Liver (tissue), 9 donors: ENCODE results near the gene OR1K1. TPM values are rescaled to one million over a fixed set of nuclear protein-coding genes. Genes with fewer than 3 reads are reported as not detected.
"Not testable (repeated sequence)": the region's sequence is repeated elsewhere in the genome, so short reads cannot be mapped to it uniquely, and the experiment has no call there.

Source experiments
- DNase-seq: peaks from one replicate; pipeline ENCODE4 v3.0.0-alpha.2; 2017; ENCODE audit warnings: low spot score
- H3K27ac ChIP-seq, 2 donors: one replicate each; pipeline ENCODE4 v1.7.0; 2013; ENCODE audit warnings: inconsistent platforms in 2 of 2, low read length in 2 of 2, control low read depth in 1 of 2, low read depth in 1 of 2, mild to moderate bottlenecking in 1 of 2
- H3K27me3 ChIP-seq, 4 donors: one replicate each; pipeline versions ENCODE4 v1.6.1 to v1.7.0; 2013; ENCODE audit warnings: low read length in 3 of 4, inconsistent platforms in 1 of 4, mild to moderate bottlenecking in 1 of 4, moderate library complexity in 1 of 4; ENCODE audit not compliant: control insufficient read depth in 4 of 4, insufficient read depth in 4 of 4
- H3K36me3 ChIP-seq, 4 donors: one replicate each; pipeline versions ENCODE4 v1.6.1 to v1.7.0; 2013; ENCODE audit warnings: low read length in 3 of 4, mild to moderate bottlenecking in 3 of 4, low read depth in 1 of 4, moderate library complexity in 1 of 4; ENCODE audit not compliant: control insufficient read depth in 4 of 4, insufficient read depth in 3 of 4
- H3K4me1 ChIP-seq, 4 donors: one replicate each; pipeline versions ENCODE4 v1.6.1 to v1.7.0; 2013; ENCODE audit warnings: low read length in 3 of 4, mild to moderate bottlenecking in 3 of 4, moderate library complexity in 1 of 4; ENCODE audit not compliant: control insufficient read depth in 4 of 4, insufficient read depth in 4 of 4
- H3K4me3 ChIP-seq, 3 donors: one replicate each; pipeline versions ENCODE4 v1.6.1 to v1.7.0; 2013; ENCODE audit warnings: low read length in 3 of 3, control low read depth in 1 of 3, low read depth in 1 of 3, mild to moderate bottlenecking in 1 of 3
- H3K9ac ChIP-seq, 2 donors: one replicate each; pipeline ENCODE4 v1.7.0; 2013; ENCODE audit warnings: low read length in 2 of 2, mild to moderate bottlenecking in 2 of 2, moderate library complexity in 2 of 2, control low read depth in 1 of 2, low read depth in 1 of 2
- H3K9me3 ChIP-seq, 4 donors: one replicate each; pipeline versions ENCODE4 v1.6.1 to v1.7.0; 2013; ENCODE audit warnings: low read length in 3 of 4; ENCODE audit not compliant: control insufficient read depth in 4 of 4
- EGR1 ChIP-seq, 2 donors: IDR thresholded peaks; 2 replicates each; pipeline ENCODE4 v1.6.1; 2016 to 2018; ENCODE audit warnings: antibody characterized with exemption in 2 of 2, low read depth in 2 of 2
- FOXA1 ChIP-seq: IDR thresholded peaks from 2 replicates; pipeline ENCODE4 v1.6.1; 2016; ENCODE audit warnings: antibody characterized with exemption
- FOXA2 ChIP-seq: IDR thresholded peaks from 2 replicates; pipeline ENCODE4 v1.6.1; 2016; ENCODE audit warnings: antibody characterized with exemption
- GABPA ChIP-seq, 2 donors: IDR thresholded peaks in 1 of 2; conservative IDR thresholded peaks in 1 of 2; 2 replicates each; pipeline ENCODE4 v1.6.1; 2016; ENCODE audit warnings: antibody characterized with exemption in 2 of 2, mild to moderate bottlenecking in 1 of 2, moderate library complexity in 1 of 2
- HNF4A ChIP-seq, 2 donors: conservative IDR thresholded peaks; 2 replicates each; pipeline ENCODE4 v1.6.1; 2016; ENCODE audit warnings: antibody characterized with exemption in 2 of 2, mild to moderate bottlenecking in 2 of 2
- HNF4G ChIP-seq: IDR thresholded peaks from 2 replicates; pipeline ENCODE4 v1.6.1; 2016; ENCODE audit warnings: antibody characterized with exemption
- JUND ChIP-seq, 2 donors: IDR thresholded peaks; 2 replicates each; pipeline ENCODE4 v1.6.1; 2016; ENCODE audit warnings: antibody characterized with exemption in 2 of 2
- NR2F2 ChIP-seq: IDR thresholded peaks from 2 replicates; pipeline ENCODE4 v1.6.1; 2016; ENCODE audit warnings: antibody characterized with exemption
- RXRA ChIP-seq, 2 donors: IDR thresholded peaks; 2 replicates each; pipeline ENCODE4 v1.6.1; 2017 to 2018; ENCODE audit warnings: antibody characterized with exemption in 2 of 2, mild to moderate bottlenecking in 1 of 2
- TAF1 ChIP-seq: conservative IDR thresholded peaks from 2 replicates; pipeline ENCODE4 v1.6.1; 2016; ENCODE audit warnings: antibody characterized with exemption, mild to moderate bottlenecking
- YY1 ChIP-seq: IDR thresholded peaks from 2 replicates; pipeline ENCODE4 v1.6.1; 2016; ENCODE audit warnings: antibody characterized with exemption, mild to moderate bottlenecking
- WGBS: extraction: QIAGEN DNeasy Blood & Tissue Kit; methylation state at CpG from one replicate; pipeline ENCODE4 v1.1.7; 2013; 5-methylcytosine and 5-hydroxymethylcytosine counted together
- polyA plus RNA-seq, 2 donors: library from polyadenylated mRNA; stranded (reverse) in 1 of 2; unstranded in 1 of 2; fragments of 200-250 nt in 1 of 2; fragments of >200 nt in 1 of 2; fragmentation: Nextera tagmentation in 1 of 2; extraction: Ambion mirVana in 1 of 2; gene quantifications; one replicate each; pipeline versions ENCODE4 v1.2.1 to v1.2.3, GENCODE V29; 2013 to 2015
- total RNA-seq, 2 donors: library from RNA; depleted of rRNA; stranded (reverse); fragments of >200 nt; gene quantifications; one replicate each; pipeline ENCODE4 v1.2.3, GENCODE V29; 2014
- TF ChIP-seq, protein P1 (sequence below): fragments of 150-350 bp; IDR thresholded peaks from 2 replicates; pipeline ENCODE4 v1.5.1; 2017; ENCODE audit warnings: improper control_type of control experiment, low read depth, low read length; ENCODE audit not compliant: missing input control
- TF ChIP-seq, protein P2 (sequence below): IDR thresholded peaks from 2 replicates; pipeline ENCODE4 v1.6.1; 2016; ENCODE audit warnings: antibody characterized with exemption
- TF ChIP-seq, protein P3 (sequence below): IDR thresholded peaks from 2 replicates; pipeline ENCODE4 v1.6.1; 2016; ENCODE audit warnings: antibody characterized with exemption, mild to moderate bottlenecking
- TF ChIP-seq, protein P4 (sequence below): IDR thresholded peaks from 2 replicates; pipeline ENCODE4 v1.6.1; 2016; ENCODE audit warnings: antibody characterized with exemption
- donor health status: healthy.
- donor health status: healthy.
- donor health status: healthy.
- donor health status: healthy.
- donor health status: healthy.

OR1K1 gene
- total and polyA plus RNA-seq, 4 donors, result not detected

DNA sequence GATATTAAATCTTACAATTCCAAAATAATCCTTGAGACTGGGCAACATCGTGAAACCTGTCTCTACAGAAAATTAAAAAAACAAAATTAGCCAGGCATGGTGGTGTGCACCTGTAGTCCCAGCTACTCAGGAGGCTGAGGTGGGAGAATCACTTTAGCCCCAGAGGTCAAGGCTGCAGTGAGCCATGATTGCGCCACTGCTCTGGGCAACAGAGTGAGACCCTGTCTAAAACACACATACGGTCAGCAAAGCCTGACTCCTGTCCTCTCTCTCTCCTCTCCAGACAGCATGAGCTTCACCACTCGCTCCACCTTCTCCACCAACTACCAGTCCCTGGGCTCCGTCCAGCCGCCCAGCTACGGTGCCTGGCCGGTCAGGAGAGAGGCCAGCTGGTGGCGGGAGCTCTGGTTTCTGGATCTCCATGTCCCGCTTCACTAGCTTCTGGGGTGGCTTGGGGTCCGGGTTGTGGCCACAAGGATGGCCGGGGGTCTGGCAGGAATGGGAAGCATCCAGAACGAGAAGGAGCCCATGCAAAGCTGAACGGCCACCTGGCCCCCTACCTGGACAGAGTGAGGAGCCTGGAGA lies 37.4 kb downstream of the OR1K1 start:
- no peaks in the 10 kb centered on the region for H3K27me3 ChIP-seq
- TF ChIP-seq, protein P1, sequence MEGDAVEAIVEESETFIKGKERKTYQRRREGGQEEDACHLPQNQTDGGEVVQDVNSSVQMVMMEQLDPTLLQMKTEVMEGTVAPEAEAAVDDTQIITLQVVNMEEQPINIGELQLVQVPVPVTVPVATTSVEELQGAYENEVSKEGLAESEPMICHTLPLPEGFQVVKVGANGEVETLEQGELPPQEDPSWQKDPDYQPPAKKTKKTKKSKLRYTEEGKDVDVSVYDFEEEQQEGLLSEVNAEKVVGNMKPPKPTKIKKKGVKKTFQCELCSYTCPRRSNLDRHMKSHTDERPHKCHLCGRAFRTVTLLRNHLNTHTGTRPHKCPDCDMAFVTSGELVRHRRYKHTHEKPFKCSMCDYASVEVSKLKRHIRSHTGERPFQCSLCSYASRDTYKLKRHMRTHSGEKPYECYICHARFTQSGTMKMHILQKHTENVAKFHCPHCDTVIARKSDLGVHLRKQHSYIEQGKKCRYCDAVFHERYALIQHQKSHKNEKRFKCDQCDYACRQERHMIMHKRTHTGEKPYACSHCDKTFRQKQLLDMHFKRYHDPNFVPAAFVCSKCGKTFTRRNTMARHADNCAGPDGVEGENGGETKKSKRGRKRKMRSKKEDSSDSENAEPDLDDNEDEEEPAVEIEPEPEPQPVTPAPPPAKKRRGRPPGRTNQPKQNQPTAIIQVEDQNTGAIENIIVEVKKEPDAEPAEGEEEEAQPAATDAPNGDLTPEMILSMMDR, result no peak
- TF ChIP-seq GABPA (IDR thresholded peaks at IDR 0.05 in 1 of 2, conservative IDR thresholded peaks at IDR 0.05 in 1 of 2) (no peak), NR2F2 (no peak), RXRA (IDR thresholded peaks at IDR 0.05) (no peak), EGR1 (IDR thresholded peaks at IDR 0.05; ENCODE audit: low read depth in 2 of 2) (no peak), HNF4A (conservative IDR thresholded peaks at IDR 0.05) (no peak), FOXA1 (no peak), FOXA2 (no peak), HNF4G (no peak), TAF1 (no peak), YY1 (no peak), JUND (IDR thresholded peaks at IDR 0.05) (no peak)
- TF ChIP-seq, protein P2, sequence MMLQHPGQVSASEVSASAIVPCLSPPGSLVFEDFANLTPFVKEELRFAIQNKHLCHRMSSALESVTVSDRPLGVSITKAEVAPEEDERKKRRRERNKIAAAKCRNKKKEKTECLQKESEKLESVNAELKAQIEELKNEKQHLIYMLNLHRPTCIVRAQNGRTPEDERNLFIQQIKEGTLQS, result no peak
- TF ChIP-seq, protein P3, sequence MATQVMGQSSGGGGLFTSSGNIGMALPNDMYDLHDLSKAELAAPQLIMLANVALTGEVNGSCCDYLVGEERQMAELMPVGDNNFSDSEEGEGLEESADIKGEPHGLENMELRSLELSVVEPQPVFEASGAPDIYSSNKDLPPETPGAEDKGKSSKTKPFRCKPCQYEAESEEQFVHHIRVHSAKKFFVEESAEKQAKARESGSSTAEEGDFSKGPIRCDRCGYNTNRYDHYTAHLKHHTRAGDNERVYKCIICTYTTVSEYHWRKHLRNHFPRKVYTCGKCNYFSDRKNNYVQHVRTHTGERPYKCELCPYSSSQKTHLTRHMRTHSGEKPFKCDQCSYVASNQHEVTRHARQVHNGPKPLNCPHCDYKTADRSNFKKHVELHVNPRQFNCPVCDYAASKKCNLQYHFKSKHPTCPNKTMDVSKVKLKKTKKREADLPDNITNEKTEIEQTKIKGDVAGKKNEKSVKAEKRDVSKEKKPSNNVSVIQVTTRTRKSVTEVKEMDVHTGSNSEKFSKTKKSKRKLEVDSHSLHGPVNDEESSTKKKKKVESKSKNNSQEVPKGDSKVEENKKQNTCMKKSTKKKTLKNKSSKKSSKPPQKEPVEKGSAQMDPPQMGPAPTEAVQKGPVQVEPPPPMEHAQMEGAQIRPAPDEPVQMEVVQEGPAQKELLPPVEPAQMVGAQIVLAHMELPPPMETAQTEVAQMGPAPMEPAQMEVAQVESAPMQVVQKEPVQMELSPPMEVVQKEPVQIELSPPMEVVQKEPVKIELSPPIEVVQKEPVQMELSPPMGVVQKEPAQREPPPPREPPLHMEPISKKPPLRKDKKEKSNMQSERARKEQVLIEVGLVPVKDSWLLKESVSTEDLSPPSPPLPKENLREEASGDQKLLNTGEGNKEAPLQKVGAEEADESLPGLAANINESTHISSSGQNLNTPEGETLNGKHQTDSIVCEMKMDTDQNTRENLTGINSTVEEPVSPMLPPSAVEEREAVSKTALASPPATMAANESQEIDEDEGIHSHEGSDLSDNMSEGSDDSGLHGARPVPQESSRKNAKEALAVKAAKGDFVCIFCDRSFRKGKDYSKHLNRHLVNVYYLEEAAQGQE, result no peak
- TF ChIP-seq, protein P4, sequence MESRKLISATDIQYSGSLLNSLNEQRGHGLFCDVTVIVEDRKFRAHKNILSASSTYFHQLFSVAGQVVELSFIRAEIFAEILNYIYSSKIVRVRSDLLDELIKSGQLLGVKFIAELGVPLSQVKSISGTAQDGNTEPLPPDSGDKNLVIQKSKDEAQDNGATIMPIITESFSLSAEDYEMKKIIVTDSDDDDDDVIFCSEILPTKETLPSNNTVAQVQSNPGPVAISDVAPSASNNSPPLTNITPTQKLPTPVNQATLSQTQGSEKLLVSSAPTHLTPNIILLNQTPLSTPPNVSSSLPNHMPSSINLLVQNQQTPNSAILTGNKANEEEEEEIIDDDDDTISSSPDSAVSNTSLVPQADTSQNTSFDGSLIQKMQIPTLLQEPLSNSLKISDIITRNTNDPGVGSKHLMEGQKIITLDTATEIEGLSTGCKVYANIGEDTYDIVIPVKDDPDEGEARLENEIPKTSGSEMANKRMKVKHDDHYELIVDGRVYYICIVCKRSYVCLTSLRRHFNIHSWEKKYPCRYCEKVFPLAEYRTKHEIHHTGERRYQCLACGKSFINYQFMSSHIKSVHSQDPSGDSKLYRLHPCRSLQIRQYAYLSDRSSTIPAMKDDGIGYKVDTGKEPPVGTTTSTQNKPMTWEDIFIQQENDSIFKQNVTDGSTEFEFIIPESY, result no peak
- no peak overlapping the region for H3K4me3 ChIP-seq
- no peaks in the 10 kb centered on the region for H3K4me1 ChIP-seq
- 94% methylated on average over 14 of the region's 14 CpGs for WGBS
- H3K36me3 ChIP-seq, result no peaks in the 10 kb centered on the region
- DNase-seq, result no peak
- H3K9me3 ChIP-seq, result no peaks in the 10 kb centered on the region
- no peak overlapping the region for H3K9ac ChIP-seq
- H3K27ac ChIP-seq, result no peak overlapping the region

DNA sequence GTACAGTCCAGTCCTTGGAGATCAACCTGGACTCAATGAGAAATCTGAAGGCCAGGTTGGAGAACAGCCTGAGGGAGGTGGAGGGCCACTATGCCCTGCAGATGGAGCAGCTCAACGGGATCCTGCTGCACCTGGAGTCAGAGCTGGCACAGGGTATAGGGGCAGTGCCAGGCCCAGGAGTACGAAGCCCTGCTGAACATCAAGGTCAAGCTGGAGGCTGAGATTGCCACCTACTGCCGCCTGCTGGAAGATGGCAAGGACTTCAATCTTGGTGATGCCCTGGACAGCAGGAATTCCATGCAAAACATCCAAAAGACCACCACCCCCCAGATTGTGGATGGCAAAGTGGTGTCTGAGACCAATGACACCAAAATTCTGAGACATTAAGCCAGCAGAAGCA lies 38.5 kb downstream of the OR1K1 start:
- not testable (repeated sequence) for H3K9ac ChIP-seq, H3K4me1 ChIP-seq, H3K27ac ChIP-seq, H3K36me3 ChIP-seq, H3K4me3 ChIP-seq, H3K27me3 ChIP-seq, H3K9me3 ChIP-seq, DNase-seq
- WGBS, result 75% methylated on average over 3 of the region's 3 CpGs
